PC-3 (cell line): ENCODE results near the gene TH. TPM values are rescaled to one million over a fixed set of nuclear protein-coding genes. Genes with fewer than 3 reads are reported as not detected.
A peak's percentile ranks its signal among the peaks of the same experiment; 100 is the strongest.

ENCODE experiments used
- ATAC-seq: fragments of 200-7000 bp; cut with Tn5 transposase; 2 replicates; pipeline ENCODE4 v1.9.1; 2020; ENCODE audit warnings: mild to moderate bottlenecking, moderate library complexity
- BruUV-seq: library from RNA; stranded (reverse); fragments of 400-500 nt; replicated peaks from 2 replicates; lab custom pipeline; 2021; lab: Mats Ljungman, UMichigan
- CTCF ChIA-PET: fragments of 300-600 bp; sonication (Branson Sonifier 250); formaldehyde crosslinking; loops from one replicate; lab custom pipeline; 2022; ENCODE audit warnings: antibody characterized with exemption; lab: Charles Lee
- POLR2A ChIA-PET: fragments of 300-600 bp; sonication (Branson Sonifier 250); formaldehyde crosslinking; loops from one replicate; lab custom pipeline; 2022; ENCODE audit warnings: antibody characterized with exemption; ENCODE audit not compliant: unreplicated experiment; lab: Charles Lee
- DNase-seq: peaks from one replicate; pipeline ENCODE4 v3.0.0-alpha.2; 2015
- H2AFZ ChIP-seq: fragments of 300-600 bp; sonication (generic); 2 replicates; pipeline ENCODE4 v1.6.0; 2016; ENCODE audit warnings: antibody characterized with exemption, low read length
- H3F3A ChIP-seq: fragments of 300-600 bp; sonication (generic); one replicate; pipeline ENCODE4 v1.6.0; 2017; ENCODE audit warnings: antibody characterized with exemption, low read length, control low read depth, mild to moderate bottlenecking; ENCODE audit not compliant: unreplicated experiment
- H3K27ac ChIP-seq: fragments of 300-600 bp; sonication (generic); 2 replicates; pipeline ENCODE4 v1.5.1; 2016; ENCODE audit warnings: mild to moderate bottlenecking, low read length
- H3K27me3 ChIP-seq: fragments of 300-600 bp; sonication (generic); 2 replicates; pipeline ENCODE4 v1.6.1; 2016; ENCODE audit warnings: low read length, mixed read lengths
- H3K36me3 ChIP-seq: fragments of 300-600 bp; sonication (generic); 2 replicates; pipeline ENCODE4 v1.6.1; 2016; ENCODE audit warnings: low read depth, mixed run types, low read length, mixed read lengths
- H3K4me1 ChIP-seq: fragments of 300-600 bp; sonication (generic); 2 replicates; pipeline ENCODE4 v1.5.1; 2016; ENCODE audit warnings: low read length; ENCODE audit not compliant: insufficient read depth
- H3K4me2 ChIP-seq: fragments of 300-600 bp; sonication (generic); 2 replicates; pipeline ENCODE4 v1.6.0; 2016; ENCODE audit warnings: low read length
- H3K4me3 ChIP-seq: fragments of 300-600 bp; sonication (generic); 2 replicates; pipeline ENCODE4 v1.5.1; 2016; ENCODE audit warnings: mild to moderate bottlenecking, low read length, mixed read lengths
- H3K79me2 ChIP-seq: fragments of 300-600 bp; sonication (generic); 2 replicates; pipeline ENCODE4 v1.6.1; 2017; ENCODE audit warnings: low read length, mixed read lengths
- H3K9ac ChIP-seq: fragments of 300-600 bp; sonication (generic); 2 replicates; pipeline ENCODE4 v1.6.0; 2016; ENCODE audit warnings: mild to moderate bottlenecking, low read length
- H3K9me2 ChIP-seq: fragments of 300-600 bp; sonication (generic); replicated peaks from 2 replicates; pipeline ENCODE4 v1.6.1; 2016; ENCODE audit warnings: mixed run types, low read length, mixed read lengths
- H3K9me3 ChIP-seq: fragments of 300-600 bp; sonication (generic); 2 replicates; pipeline ENCODE4 v1.6.1; 2016; ENCODE audit warnings: low read length, mixed read lengths
- H4K20me1 ChIP-seq: fragments of 300-600 bp; sonication (generic); 2 replicates; pipeline ENCODE4 v1.6.1; 2016; ENCODE audit warnings: low read length, mixed read lengths
- CTCF ChIP-seq: fragments of 300-600 bp; sonication (generic); conservative IDR thresholded peaks from 2 replicates; pipeline ENCODE4 v1.5.1; 2017; ENCODE audit warnings: antibody characterized with exemption, low read depth, mild to moderate bottlenecking, low read length
- EZH2 ChIP-seq: fragments of 300-600 bp; sonication (generic); IDR thresholded peaks from one replicate; pipeline ENCODE4 v1.6.1; 2017; ENCODE audit warnings: antibody characterized with exemption, mild to moderate bottlenecking, low read length; ENCODE audit not compliant: unreplicated experiment
- EZH2phosphoT487 ChIP-seq: fragments of 300-600 bp; sonication (generic); IDR thresholded peaks from 2 replicates; pipeline ENCODE4 v1.6.1; 2018; ENCODE audit warnings: mild to moderate bottlenecking, antibody characterized with exemption, low read length, borderline replicate concordance
- intact Hi-C: fragments of 100-400 bp; cut with micrococcal nuclease; formaldehyde crosslinking; loops from 2 replicates; pipeline ENCODE4 v1.9.0; 2023
- total RNA-seq: library from RNA; depleted of rRNA; stranded (reverse); fragments of >200 nt; gene quantifications from 2 replicates; pipeline ENCODE4 v1.2.3, GENCODE V29; 2014

TH gene
- total RNA-seq, 1 experiment from 2014 or later = 8.3 TPM

- ATAC-seq (peak; percentile 34), DNase-seq (peak; percentile 65)
- Histone ChIP-seq H3K27ac (no peak overlapping the region), H3K79me2 (no peaks in the 10 kb centered on the region), H3K4me1 (peaks cover 10% of the 10 kb centered on the region), H3K9me2 (no peaks in the 10 kb centered on the region), H3K27me3 (peaks cover 32% of the 10 kb centered on the region), H3K9me3 (no peaks in the 10 kb centered on the region), H3K9ac (no peak overlapping the region), H3K36me3 (no peaks in the 10 kb centered on the region), H3K4me2 (0 out of 2 replicates have a peak overlapping the region, but pooled peaks have one; percentile 48), H2AFZ (no peak overlapping the region), H3F3A (no peaks in the 10 kb centered on the region), H3K4me3 (no peak overlapping the region), H4K20me1 (no peaks in the 10 kb centered on the region)
- TF ChIP-seq CTCF (peak; percentile 89), EZH2phosphoT487 (no peak), EZH2 (no peak)
- intact Hi-C loops = loop anchor here (2.0 to 10.0 kb wide), 2 partner anchors 73 to 315 kb away; partner anchors contain the start of genes SYT8 and TNNI2
- CTCF ChIA-PET = interaction anchor here (0.6 to 3.7 kb wide), 14 partner anchors 73 to 497 kb away, joined by 3 to 54 read pairs (median 8); no protein-coding TSS in a partner anchor
- POLR2A ChIA-PET = interaction anchor here (0.6 kb wide), 2 partner anchors 8 to 58 kb away, joined by 3 to 7 read pairs; no protein-coding TSS in a partner anchor
- BruUV-seq = no TSS peak
Measured at GRCh38 chr11:2149864-2150847, 21.5 kb downstream of the TH start.

- Histone ChIP-seq H3K36me3 (no peaks in the 10 kb centered on the region), H3F3A (no peaks in the 10 kb centered on the region), H2AFZ (no peak overlapping the region), H3K9me3 (no peaks in the 10 kb centered on the region), H3K9ac (no peak overlapping the region), H3K27ac (no peak overlapping the region), H3K9me2 (no peaks in the 10 kb centered on the region), H3K4me1 (peaks cover 10% of the 10 kb centered on the region), H4K20me1 (no peaks in the 10 kb centered on the region), H3K4me2 (no peak overlapping the region), H3K27me3 (peaks cover 39% of the 10 kb centered on the region), H3K4me3 (no peak overlapping the region), H3K79me2 (no peaks in the 10 kb centered on the region)
- no TSS peak for BruUV-seq
- no peak for DNase-seq
- no peak for ATAC-seq
- CTCF ChIA-PET = interaction anchor here (0.6 to 3.7 kb wide), 3 partner anchors 72 to 193 kb away, joined by 6 to 54 read pairs (median 9); no protein-coding TSS in a partner anchor
- TF ChIP-seq EZH2phosphoT487 (no peak), EZH2 (no peak)
- POLR2A ChIA-PET = no interaction called here
- intact Hi-C loops = no loop called here
Measured at GRCh38 chr11:2149460-2149859, 22.2 kb downstream of the TH start.

GRCh38 chr11:2148595-2148994 lies 23.0 kb downstream of the TH start:
- POLR2A ChIA-PET = no interaction called here
- Histone ChIP-seq H3K4me3 (no peak overlapping the region), H3K9ac (no peak overlapping the region), H3K4me2 (no peak overlapping the region), H3K9me2 (no peaks in the 10 kb centered on the region), H3K9me3 (no peaks in the 10 kb centered on the region), H3K27me3 (peaks cover 48% of the 10 kb centered on the region), H3K79me2 (no peaks in the 10 kb centered on the region), H3K36me3 (no peaks in the 10 kb centered on the region), H3F3A (no peaks in the 10 kb centered on the region), H3K27ac (no peak overlapping the region), H4K20me1 (no peaks in the 10 kb centered on the region), H2AFZ (no peak overlapping the region), H3K4me1 (peaks cover 10% of the 10 kb centered on the region)
- no peak for TF ChIP-seq CTCF
- no peak for TF ChIP-seq EZH2phosphoT487
- intact Hi-C loops = no loop called here
- CTCF ChIA-PET = interaction anchor here (3.7 kb wide), 1 partner anchor 111 kb away, joined by 54 read pairs; no protein-coding TSS in a partner anchor
- ATAC-seq (no peak), DNase-seq (no peak)
- BruUV-seq = no TSS peak
